Activated CD4-positive, alpha-beta T cell treated with anti-CD3 and anti-CD28 coated beads for 48 hours (primary cell): Measurements from ENCODE around the gene MARCHF10.
"Not testable (repeated sequence)": the region's sequence is repeated elsewhere in the genome, so short reads cannot be mapped to it uniquely, and the experiment has no call there.

ENCODE experiments used
- DNase-seq: peaks from one replicate; pipeline ENCODE4 v3.0.0-alpha.2; 2020

Gene MARCHF10

DNA sequence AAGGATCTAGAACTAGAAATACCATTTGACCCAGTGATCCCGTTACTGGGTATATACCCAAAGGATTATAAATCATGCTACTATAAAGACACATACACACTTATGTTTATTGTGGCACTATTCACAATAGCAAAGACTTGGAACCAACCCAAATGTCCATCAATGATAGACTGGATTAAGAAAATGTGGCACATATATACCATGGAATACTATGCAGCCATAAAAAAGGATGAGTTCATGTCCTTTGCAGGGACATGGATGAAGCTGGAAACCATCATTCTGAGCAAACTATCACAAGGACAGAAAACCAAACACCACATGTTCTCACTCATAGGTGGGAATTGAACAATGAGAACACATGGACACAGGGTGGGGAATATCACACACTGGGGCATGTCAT, 22.1 kb downstream of the MARCHF10 start:
- not testable (repeated sequence) for DNase-seq

- no peak for DNase-seq
These were observed 25.3 kb downstream of the MARCHF10 start for GRCh38 chr17:62782730-62783270.

- DNase-seq: no peak
These were observed 26.3 kb downstream of the MARCHF10 start for GRCh38 chr17:62781831-62782251.

DNA sequence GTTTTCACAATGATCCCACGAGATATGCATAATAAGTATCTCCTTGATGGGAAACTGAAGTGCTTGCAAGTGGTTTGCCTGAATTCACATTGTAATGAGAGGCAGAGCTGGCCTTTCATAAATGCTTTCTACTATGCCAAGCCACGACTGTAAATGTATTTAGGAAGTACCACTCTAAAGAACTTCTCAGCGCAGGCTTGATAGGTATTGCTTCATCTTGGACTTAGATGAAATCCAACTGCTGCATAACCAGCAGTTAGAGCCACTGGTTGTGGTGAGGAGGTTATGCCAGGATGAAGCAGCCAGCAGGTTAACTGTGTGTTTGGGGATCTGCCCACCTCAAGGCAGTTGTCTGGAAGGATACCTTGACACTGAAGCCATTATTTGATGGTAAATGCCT, 26.8 kb downstream of the MARCHF10 start:
- no peak for DNase-seq

GRCh38 chr17:62780951-62781350, 27.2 kb downstream of the MARCHF10 start:
- no peak for DNase-seq

- no peak for DNase-seq
These were observed 27.8 kb downstream of the MARCHF10 start for GRCh38 chr17:62780269-62780668.

DNA sequence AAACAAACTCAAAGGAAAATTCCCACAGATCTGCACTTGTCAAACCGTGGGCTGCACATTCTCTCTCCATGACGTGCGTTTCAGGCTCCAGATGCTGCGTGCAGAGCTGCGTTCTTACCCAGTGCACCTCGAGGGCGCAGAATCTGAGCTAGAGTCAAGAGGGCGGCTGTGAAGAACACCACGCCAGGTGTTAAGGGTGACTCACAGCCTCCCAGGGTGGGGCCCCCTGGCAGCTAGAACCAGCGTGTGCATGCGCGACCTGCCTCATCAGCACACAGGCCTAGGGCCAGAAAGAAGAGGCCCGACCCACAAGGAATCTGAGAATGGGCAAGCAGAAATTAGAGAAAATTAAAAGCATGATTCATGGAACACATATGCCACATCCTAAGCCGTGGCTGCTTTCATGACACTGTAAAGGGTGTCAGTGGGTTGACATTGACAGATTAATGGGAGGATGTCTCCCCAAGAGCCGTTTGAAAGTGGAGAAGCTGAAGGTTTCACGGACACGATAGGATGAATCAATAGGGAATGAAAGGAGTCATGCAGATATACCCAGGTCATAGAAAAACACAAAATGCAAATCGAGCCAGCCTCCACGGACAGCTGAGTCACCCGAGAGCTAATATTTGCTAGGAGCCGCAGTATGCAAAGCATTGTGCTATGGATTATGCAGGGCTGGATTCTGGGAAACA, 29.0 kb downstream of the MARCHF10 start:
- no peak for DNase-seq

DNA sequence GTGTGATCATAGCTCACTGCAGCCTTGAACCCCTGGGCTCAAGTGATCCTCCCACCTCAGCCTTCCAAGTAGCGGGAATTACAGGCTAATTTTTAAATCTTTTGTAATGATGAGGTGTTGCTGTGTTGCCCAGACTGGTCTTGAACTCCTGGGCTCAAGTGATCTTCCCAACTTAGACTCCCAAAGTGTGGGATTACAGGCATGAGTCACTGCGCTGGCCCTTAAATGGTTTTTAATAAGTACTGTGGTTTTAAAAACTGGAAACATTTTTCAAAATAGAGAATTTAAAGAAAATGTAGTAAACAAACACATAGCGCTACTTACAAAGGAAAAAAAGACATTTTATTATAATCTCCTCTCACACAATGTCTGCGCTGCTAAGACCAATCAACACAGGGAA, 32.2 kb downstream of the MARCHF10 start:
- no peak for DNase-seq

- DNase-seq: no peak
These were observed 33.8 kb downstream of the MARCHF10 start for GRCh38 chr17:62774338-62774737.

GRCh38 chr17:62767997-62768396, 40.1 kb downstream of the MARCHF10 start:
- no peak for DNase-seq

DNA sequence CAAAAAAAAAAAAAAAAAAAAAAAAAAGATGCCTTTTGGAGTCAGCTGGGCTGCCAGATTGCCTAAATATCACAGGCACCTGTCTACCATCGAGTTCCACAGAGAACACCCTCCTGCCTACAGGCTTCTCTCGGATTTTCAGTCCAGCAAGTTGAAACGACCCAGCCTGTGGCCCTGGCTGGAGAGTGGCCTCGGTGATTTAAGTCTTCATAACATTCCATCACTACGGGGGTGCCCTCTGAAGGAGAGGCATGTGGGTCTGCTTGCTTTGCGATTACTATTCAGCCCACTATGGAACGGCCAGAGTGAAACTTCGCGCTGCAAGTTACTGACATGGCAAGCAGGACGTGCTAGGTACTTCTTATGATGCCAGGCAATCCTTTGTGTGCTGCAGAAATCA, 42.8 kb downstream of the MARCHF10 start:
- DNase-seq: no peak

DNA sequence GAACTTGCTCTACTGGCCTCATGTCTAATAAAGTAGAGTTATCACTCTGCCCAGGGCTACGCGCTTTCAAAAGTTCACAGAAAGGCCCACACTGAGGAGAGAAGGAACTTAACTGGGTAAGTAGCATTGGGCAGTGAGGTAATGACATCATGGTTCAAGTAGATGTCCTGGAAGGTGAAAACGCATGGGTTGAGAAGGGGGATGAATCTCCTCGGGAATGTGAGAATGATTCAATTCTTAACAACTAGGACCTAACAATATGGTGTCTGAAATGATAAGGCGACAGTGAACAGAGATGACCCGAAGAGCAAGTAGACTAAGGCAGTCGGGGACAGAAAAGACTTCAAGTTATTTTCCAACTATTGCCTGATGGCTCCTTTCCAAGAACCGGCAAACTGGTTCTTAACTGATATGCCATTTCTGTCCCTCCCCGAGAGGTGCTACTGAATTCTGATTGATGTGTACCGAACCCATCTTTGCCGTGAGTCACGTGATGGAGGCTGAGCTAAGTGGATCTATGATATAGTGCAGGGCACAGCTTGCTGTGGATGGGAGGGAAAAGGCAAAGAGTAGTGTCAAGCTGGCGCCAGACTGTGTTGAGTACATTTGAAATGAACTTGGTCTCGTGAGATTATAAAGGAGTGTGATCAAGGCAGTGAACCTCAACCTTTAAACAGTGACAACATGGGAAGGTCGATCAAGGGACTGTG, 44.1 kb downstream of the MARCHF10 start:
- DNase-seq: no peak

DNA sequence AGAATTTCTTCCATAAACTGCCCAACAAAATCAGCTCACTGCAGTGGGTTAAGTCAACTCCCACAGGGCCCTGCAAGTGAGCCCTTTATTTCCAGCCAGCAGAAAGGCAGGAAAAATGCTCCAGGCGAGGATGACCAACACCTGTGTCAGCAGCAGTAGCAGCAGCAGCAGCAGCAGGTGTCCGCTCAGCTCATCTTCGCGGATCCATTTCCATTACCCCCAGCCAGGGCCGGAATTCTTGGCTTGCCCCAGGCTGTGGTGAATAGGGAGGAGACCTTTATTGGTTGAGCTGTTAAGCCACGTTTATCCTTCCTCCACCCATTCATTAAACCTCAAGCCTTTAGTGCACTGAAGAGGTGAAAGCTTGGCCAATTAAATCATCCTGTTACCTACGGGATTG, 46.2 kb downstream of the MARCHF10 start:
- no peak for DNase-seq

DNA sequence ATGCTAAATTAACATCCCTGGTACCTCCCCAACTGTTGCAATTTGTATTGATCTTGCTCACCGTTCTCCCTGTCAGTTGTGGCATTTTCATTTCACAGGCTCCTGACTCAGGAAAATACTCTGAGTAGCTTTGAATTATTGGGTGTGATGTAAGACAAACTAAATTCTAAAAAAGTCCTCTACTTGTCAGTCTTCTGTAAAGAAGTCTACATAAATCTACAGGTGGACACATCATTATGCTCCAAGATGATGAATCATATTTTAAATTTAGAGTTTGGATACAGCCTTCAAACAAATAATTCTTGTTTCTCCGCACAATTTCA, 47.2 kb downstream of the MARCHF10 start:
- no peak for DNase-seq

DNA sequence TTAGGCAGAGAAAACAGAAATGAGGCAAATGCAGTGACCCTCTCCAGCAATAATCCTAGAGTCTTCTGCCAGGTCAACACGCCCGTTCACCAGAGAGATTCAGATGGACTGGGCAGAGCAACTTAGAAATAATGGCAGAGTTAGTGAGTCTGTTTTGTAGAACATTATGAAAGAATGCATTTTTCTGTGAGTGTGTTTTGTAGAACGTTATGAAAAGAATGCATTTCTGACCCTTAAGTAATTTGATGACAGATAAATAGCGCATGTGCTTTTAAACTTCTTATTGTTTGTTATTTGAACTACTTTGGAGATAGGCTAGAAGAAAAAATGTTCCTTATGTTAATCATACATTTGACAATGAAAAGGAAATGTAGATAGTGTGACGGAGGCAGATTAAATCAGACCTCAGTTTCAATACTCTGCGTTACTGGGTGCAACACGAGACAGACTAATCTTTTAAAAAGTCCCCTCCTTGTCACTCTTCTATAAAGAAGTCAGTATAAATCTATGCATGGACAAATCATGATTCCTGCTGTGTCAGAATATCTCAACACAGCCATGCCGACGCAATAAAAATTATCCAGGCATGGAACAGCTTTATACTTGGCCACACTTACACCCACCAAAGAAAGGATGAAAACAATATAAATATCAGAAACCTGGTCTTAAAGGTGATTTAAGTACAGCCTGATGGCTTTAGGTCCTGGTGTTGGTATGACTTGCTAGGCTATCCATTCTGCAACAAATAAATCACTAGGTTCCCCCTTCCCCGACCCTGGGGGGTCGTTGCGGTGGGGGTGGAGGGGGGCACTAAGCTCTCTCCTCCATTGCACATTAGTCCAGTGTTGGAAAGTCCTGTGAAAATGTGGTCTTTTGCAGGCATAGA, 47.8 kb downstream of the MARCHF10 start:
- no peak for DNase-seq

- DNase-seq: no peak
These were observed 50.6 kb downstream of the MARCHF10 start for GRCh38 chr17:62757500-62757951.

DNA sequence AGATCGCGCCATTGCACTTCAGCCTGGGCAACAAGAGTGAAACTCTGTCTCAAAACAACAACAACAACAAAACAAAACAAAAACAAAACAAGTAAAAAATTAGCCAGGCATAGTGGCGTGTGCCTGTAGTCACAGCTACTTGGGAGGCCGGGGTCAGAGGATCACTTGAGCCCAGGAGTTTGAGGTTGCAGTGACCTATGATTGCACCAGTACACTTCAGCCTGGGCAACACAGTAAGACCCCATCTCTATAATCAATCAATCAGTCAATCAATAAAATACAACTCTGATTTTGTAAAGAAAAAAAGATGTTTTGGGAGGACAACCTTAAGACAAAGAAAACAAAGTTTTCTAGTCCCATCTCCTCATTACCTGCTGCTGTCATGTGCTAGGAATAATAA, 51.9 kb downstream of the MARCHF10 start:
- no peak for DNase-seq

GRCh38 chr17:62755141-62755851, 52.8 kb downstream of the MARCHF10 start:
- DNase-seq: no peak

GRCh38 chr17:62754631-62755030, 53.5 kb downstream of the MARCHF10 start:
- no peak for DNase-seq

- DNase-seq: no peak
These were observed 54.6 kb downstream of the MARCHF10 start for GRCh38 chr17:62753562-62753961.

DNA sequence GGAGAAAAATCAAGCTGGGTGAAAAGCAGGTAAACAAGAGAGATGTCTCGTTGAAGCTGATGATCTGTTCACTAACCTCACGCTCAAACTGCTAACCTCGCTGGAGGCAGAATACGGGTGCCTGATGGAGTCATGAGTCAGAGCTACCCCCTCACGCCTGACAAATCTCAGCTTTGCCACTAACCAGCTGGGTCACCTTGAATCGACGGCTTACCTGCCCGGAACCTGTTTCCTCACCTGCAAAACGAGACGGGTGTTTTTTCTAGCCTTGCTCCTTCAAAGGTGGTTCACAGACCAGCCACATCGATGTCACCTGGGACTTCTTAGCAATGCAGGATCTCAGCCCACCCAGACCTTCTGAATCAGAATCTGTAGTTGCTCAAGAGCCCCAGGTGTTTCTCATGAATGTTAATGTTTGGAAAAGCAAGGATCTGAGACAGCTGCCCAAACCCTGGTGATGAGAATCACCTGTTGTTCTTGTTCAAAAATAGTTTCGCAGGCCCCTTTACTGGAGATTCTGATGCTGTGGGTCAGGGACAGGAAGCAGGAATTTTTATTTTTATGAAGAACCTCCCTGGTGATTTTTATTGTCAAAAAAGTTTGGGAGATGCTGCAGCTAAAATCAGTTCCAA, 56.9 kb downstream of the MARCHF10 start:
- no peak for DNase-seq

- DNase-seq: no peak
These were observed 57.5 kb downstream of the MARCHF10 start for GRCh38 chr17:62750631-62751051.
